NCI-H128 (cell line): ENCODE results near the gene DUSP14.
"Not testable (repeated sequence)": the region's sequence is repeated elsewhere in the genome, so short reads cannot be mapped to it uniquely, and the experiment has no call there.

Source experiments
- DNase-seq: peaks from one replicate; lab custom pipeline; 2025; ENCODE audit not compliant: unreplicated experiment; lab: John Stamatoyannopoulos, UW

Gene DUSP14

DNA sequence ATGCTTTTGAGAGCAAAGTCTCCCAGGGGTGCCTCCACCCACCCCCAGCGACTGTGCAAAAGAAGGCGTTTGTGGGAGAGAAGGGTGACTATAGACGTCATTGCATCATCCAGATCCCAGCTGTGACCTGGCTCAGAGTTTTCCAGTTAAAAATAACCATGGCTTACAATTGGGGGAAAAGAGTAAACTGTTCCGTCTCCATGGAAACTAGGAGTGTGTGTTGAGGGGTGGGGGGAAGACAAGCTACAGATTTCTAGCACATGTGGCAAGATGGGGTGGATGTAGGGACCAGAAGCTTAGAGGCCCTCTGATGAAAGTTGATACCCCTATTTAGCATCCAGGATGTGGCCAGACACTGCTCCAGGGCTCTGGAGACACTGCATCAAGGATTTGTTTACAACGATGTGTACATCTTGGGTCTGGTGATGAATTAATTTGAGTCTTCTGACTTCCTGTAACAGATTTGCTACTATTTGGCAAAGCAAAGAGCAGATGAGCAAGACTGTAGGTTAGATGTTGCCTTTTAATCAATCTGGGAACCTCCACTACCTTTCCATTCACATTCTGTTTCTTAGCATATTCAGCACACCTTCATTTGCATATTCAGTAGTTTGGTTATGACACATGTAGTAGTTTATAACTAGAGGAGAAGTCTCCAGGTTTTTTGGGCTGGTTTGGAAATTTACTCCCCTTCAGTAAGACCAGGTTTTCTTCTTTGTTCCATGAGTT, 6.2 kb upstream of the DUSP14 start:
- DNase-seq, result no peak

GRCh38 chr17:37485938-37486570, 3.6 kb upstream of the DUSP14 start:
- DNase-seq, result no peak

DNA sequence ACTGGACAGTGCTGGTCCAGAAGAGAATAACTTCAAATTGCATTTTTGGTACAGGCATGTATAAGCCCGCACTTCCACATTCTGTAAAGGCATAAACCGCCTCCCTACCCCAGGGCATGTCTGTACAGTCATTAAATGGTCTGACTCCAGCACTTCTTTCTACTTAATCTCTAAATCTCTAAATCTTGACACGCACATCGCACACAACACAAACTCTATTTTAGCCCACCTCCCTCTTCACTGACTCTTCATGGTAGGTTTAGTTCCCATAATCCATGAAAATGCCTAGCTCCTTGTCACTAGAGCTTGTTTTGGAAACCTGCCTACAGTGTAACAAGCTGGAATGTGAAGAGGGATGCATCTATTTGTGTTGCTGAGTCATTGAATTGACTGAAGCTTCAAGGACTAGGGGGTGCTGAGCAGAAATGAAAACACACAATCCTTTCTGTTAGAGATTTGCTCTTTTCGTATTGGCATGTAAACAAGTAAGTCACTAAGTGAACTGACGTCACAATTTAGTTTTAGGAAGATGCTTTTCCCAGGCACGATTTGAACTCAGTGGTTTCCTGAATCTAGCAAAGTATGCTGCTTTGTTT, 1.6 kb upstream of the DUSP14 start:
- peak; percentile 2 for DNase-seq

GRCh38 chr17:37488607-37489196, 989 bp upstream of the DUSP14 start:
- DNase-seq, result peak; percentile 7

DNA sequence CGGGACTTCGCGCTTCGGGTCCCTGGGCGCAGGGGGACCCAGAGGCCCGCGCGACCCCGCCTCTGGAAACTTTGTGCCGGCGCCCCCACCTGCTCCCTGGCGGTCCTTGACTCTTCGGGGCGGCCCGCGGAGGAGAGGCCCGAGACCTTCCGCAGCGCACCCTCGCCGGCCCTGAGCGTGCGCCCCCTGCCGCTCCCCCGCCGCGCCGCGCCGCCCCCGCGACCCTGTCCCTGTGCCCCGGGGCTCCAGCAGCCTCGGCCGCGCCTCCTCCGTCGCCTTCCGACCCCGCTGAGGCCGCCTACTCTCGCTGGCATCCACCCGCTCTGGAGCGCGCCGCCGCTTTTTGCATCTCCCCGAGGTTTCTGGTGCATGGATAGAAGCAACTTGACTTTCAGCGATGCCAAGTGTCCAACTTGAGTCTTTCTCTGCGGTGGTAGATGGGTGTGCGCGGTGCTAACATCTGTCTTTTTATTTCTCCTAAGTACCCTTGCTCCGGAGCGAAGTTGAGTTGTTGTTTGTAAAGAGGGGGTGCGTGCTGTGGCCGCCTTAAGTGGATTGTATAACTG, 414 bp downstream of the DUSP14 start:
- DNase-seq, result peak; percentile 29

DNA sequence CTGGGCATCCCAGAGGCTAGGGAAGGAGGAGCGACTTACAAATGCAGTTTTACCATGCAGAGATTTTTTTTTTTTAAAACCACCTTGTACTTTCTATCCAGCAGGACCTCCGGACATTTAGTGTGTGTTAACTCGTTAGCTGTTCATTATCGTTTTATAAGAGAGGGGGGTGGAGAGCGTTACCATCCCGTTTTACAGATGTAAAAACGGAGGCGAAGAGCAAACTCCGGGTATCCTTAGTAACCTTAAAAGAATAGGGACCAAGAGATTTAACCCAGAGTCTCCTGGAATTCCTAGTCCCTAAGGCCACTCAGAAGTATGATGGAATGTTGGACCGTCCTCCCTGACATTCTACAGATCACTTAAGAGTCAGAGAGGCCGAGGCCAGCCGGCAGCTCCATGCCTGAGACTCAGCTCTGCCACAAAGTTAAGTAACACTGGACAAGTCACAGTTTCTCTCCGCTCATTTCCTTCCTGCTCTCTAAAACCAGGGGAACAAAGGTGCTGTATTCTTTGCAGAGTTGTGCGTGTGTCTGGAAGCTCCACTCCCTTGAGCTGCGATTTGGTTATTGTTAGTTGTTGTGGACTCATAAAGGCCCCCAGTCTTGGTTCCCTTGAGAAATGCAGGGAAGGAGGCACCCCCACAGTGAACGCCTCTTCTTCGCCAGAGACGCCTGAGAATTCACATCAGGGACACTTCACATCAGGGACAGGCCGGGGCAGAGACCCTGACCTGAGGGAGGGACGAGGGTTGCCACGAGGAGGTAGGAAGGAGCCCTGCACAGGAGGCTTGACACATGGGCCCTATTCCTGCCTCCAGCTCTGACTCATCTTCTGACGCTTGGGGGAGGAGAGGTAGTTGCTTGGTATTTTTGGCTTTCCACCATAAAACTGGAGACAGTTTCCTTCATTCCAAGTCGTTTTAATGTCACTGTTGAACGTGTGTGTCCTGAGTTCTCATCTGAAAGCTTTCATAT, 1.2 kb downstream of the DUSP14 start:
- no peak for DNase-seq

DNA sequence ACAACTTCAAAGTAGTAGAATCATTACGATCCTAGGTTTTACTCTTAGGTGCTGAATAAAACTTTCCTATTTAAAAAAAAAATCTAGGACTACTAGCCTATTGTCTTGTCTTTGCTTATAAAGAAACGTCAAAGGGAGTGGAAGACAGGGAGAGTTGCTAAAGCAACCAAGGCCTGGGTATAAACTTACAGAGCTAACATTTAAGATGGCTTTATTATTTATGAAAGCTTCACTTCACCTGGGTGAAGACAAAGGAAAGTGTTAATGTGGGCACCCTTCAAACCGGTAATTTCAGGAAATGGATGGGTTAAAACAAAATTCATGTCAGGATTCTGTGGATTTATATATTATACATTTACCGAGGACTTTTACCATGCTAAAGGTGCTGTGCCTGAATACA, 2.5 kb downstream of the DUSP14 start:
- DNase-seq, result no peak

DNA sequence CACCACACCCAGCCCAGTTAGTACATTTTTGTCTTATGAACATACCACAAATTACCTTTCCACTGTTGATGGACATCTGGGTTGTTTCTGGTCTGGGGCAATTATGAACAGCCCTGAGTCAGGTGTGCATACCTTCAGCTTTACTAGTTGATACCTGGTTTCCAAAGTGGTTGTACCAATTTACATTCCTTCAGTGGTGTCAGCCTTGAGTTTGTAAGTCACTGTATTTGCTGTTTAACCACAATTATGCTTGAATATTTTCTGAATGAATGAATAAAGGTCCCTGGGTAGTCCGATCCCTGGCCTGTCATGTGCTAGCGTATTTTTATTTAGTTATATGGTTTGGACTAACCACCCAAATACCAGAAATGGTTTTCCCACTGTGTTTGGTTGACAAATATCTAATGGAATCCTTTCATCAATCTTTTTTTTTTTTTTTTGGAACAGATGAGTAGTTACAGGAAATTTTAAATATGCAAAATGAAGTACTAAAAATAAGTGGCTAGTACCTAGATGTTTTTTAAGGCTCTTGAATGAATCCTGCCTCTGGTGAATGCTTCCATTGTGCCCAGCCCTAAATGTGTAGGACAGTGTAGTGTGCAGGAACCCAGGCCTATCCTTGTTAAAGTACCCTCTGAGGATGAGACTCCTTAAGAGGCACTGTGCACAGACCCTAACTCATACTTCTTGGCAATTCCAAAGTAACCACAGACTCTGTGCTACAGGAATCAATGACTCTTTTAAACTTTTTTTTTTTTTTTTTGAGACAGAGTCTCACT, 3.7 kb downstream of the DUSP14 start:
- no peak for DNase-seq

GRCh38 chr17:37494401-37494831, 4.7 kb downstream of the DUSP14 start:
- no peak for DNase-seq

GRCh38 chr17:37494971-37495370, 5.3 kb downstream of the DUSP14 start:
- no peak for DNase-seq

DNA sequence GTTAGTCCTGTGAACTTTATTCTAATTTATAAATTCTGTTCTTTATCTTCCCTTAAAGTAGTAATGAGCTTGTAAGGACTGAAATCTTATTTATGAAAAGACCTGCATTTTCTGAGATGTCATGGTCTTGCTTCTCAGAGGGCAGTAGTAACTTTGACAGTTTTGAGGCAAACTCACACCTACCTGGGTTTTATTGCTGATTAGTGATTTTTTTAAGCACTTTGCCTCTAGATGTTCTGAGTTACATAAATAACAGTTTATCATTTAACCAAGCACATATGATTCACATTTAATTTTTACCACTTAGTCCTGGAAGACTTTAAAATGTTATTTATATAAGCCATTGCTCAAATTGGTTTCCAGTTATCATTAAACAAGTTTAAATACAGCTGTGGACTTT, 10.7 kb downstream of the DUSP14 start:
- DNase-seq, result no peak

DNA sequence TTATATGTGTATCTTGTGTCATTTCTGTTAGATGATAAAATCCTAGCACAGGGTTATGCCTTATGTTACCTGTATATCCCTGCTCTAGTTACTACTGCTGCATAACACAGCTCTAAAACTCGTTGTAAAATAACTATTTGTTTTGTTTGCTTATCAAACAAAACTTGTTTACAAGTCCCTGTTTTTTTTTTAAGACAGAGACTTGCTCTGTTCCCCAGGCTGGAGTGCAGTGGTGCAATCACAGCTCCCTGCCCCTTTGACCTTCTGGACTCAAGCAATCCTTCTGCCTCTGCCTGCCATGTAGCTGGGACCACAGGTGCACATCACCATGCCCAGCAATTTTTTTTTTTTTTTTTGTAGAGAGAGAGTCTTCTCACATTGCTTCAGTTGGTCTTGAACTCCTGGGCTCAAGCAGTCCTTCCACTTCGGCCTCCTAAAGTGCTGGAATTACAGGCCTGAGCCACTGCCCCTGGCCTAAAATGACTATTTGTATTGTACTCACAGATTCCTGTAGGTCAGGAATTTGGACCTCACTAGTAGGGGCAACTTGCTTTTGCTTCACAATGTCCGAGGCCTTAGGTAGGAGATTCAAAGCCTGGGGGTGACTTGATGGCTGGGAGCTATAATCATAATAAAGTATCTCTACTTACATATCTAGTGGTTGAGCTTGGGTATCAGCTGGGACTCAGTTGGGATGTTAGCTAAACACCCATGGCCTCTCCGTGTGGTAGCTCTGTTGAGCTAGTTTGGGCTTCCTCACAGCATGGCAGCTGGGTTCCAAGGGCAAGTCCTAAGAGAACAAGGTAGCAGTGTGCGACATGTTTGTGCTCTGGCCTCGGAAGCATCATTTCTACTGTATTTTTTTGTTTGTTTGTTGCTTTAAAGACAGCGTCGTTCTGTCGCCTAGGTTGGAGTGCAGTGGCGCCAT, 12.6 kb downstream of the DUSP14 start:
- no peak for DNase-seq

- no peak for DNase-seq
These were observed 13.5 kb downstream of the DUSP14 start for GRCh38 chr17:37503148-37503547.

- DNase-seq, result no peak
These were observed 15.6 kb downstream of the DUSP14 start for GRCh38 chr17:37505333-37505732.

DNA sequence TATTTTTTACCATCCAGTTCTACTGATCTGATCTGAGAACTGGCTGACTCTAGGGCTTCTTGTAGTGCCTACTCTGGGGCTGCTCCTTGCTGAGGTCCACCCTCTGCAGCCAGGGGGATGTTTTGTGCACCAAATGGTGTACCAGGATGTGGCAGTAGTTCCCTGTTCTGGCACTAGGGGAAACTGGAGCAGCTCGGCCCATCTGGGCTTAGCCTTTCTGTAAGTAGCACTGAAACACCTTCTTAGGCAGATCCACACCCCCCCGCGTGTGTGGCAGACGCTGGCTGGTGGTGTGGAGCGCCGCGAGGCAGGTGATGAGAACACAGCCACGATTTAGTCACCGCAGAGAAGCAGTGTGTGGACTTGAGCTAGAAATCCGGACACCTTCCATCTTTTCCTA, 17.0 kb downstream of the DUSP14 start:
- no peak for DNase-seq

DNA sequence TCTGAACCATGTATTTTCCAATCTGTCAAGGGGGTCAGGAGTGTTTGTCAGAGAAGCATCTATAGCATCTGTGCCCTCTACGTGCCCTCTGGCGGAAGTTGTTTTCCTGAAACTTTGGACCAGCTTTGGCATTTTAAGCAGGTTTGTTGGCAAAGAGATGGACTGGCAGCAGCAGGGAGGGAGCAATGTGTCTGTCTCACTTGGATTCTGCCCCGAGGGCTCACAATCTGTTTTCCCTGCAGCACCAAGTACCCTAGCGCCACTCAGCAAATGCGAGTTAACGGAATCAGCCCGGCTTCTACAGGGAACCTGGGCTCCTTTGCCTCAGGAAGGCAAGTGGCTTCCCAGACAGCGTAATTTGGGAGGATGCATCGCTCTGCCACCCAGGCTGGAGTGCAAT, 17.4 kb downstream of the DUSP14 start:
- no peak for DNase-seq

DNA sequence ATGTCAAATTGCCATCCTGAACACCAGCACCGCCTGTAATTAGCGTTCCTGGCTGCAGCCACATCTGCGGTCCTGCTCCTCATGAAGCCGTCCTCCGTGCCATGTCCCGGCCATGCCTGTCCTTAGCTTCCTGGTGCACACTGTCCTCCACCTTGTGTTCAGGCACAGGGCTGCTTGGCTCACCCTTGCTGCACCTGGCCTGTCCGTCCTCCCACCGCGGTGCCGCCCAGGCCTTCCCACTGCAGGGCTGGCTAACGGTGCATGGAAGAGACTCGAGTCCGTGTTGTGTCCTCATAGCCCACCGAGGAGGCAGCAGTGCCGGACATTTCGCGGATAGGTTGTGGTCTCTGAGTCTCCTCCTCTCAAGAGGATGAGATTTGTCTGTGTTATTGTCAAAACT, 20.4 kb downstream of the DUSP14 start:
- no peak for DNase-seq

DNA sequence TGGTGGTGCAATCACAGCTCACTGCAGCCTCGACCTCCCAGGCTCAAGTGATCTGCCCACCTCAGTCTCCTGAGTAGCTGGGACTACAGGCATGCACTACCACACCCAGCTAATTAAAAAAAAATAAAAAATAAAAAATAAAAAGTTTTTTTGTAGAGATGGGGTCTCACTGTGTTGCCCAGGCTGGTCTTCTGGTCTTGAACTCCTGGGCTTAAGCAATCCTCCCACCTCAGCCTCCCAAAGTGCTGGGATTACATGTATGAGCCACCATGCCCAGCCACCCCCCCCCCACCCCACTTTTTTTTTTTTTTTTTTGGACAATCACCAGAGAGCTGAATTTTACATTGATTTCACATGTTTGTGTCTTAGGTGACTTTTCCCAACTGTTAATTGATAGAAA, 22.0 kb downstream of the DUSP14 start:
- DNase-seq, result not testable (repeated sequence)
